PC-3 (cell line): Measurements from ENCODE around the gene SNTA1. TPM values are rescaled to one million over a fixed set of nuclear protein-coding genes. Genes with fewer than 3 reads are reported as not detected.

Experiments
- ATAC-seq: fragments of 200-7000 bp; cut with Tn5 transposase; 2 replicates; pipeline ENCODE4 v1.9.1; 2020; ENCODE audit warnings: mild to moderate bottlenecking, moderate library complexity
- BruUV-seq: library from RNA; stranded (reverse); fragments of 400-500 nt; replicated peaks from 2 replicates; lab custom pipeline; 2021; lab: Mats Ljungman, UMichigan
- CTCF ChIA-PET: fragments of 300-600 bp; sonication (Branson Sonifier 250); formaldehyde crosslinking; loops from one replicate; lab custom pipeline; 2022; ENCODE audit warnings: antibody characterized with exemption; lab: Charles Lee
- POLR2A ChIA-PET: fragments of 300-600 bp; sonication (Branson Sonifier 250); formaldehyde crosslinking; loops from one replicate; lab custom pipeline; 2022; ENCODE audit warnings: antibody characterized with exemption; ENCODE audit not compliant: unreplicated experiment; lab: Charles Lee
- DNase-seq: peaks from one replicate; pipeline ENCODE4 v3.0.0-alpha.2; 2015
- H2AFZ ChIP-seq: fragments of 300-600 bp; sonication (generic); 2 replicates; pipeline ENCODE4 v1.6.0; 2016; ENCODE audit warnings: antibody characterized with exemption, low read length
- H3F3A ChIP-seq: fragments of 300-600 bp; sonication (generic); one replicate; pipeline ENCODE4 v1.6.0; 2017; ENCODE audit warnings: antibody characterized with exemption, low read length, control low read depth, mild to moderate bottlenecking; ENCODE audit not compliant: unreplicated experiment
- H3K27ac ChIP-seq: fragments of 300-600 bp; sonication (generic); 2 replicates; pipeline ENCODE4 v1.5.1; 2016; ENCODE audit warnings: mild to moderate bottlenecking, low read length
- H3K27me3 ChIP-seq: fragments of 300-600 bp; sonication (generic); 2 replicates; pipeline ENCODE4 v1.6.1; 2016; ENCODE audit warnings: low read length, mixed read lengths
- H3K36me3 ChIP-seq: fragments of 300-600 bp; sonication (generic); 2 replicates; pipeline ENCODE4 v1.6.1; 2016; ENCODE audit warnings: low read depth, mixed run types, low read length, mixed read lengths
- H3K4me1 ChIP-seq: fragments of 300-600 bp; sonication (generic); 2 replicates; pipeline ENCODE4 v1.5.1; 2016; ENCODE audit warnings: low read length; ENCODE audit not compliant: insufficient read depth
- H3K4me2 ChIP-seq: fragments of 300-600 bp; sonication (generic); 2 replicates; pipeline ENCODE4 v1.6.0; 2016; ENCODE audit warnings: low read length
- H3K4me3 ChIP-seq: fragments of 300-600 bp; sonication (generic); 2 replicates; pipeline ENCODE4 v1.5.1; 2016; ENCODE audit warnings: mild to moderate bottlenecking, low read length, mixed read lengths
- H3K79me2 ChIP-seq: fragments of 300-600 bp; sonication (generic); 2 replicates; pipeline ENCODE4 v1.6.1; 2017; ENCODE audit warnings: low read length, mixed read lengths
- H3K9ac ChIP-seq: fragments of 300-600 bp; sonication (generic); 2 replicates; pipeline ENCODE4 v1.6.0; 2016; ENCODE audit warnings: mild to moderate bottlenecking, low read length
- H3K9me2 ChIP-seq: fragments of 300-600 bp; sonication (generic); replicated peaks from 2 replicates; pipeline ENCODE4 v1.6.1; 2016; ENCODE audit warnings: mixed run types, low read length, mixed read lengths
- H3K9me3 ChIP-seq: fragments of 300-600 bp; sonication (generic); 2 replicates; pipeline ENCODE4 v1.6.1; 2016; ENCODE audit warnings: low read length, mixed read lengths
- H4K20me1 ChIP-seq: fragments of 300-600 bp; sonication (generic); 2 replicates; pipeline ENCODE4 v1.6.1; 2016; ENCODE audit warnings: low read length, mixed read lengths
- EZH2 ChIP-seq: fragments of 300-600 bp; sonication (generic); IDR thresholded peaks from one replicate; pipeline ENCODE4 v1.6.1; 2017; ENCODE audit warnings: antibody characterized with exemption, mild to moderate bottlenecking, low read length; ENCODE audit not compliant: unreplicated experiment
- EZH2phosphoT487 ChIP-seq: fragments of 300-600 bp; sonication (generic); IDR thresholded peaks from 2 replicates; pipeline ENCODE4 v1.6.1; 2018; ENCODE audit warnings: mild to moderate bottlenecking, antibody characterized with exemption, low read length, borderline replicate concordance
- intact Hi-C: fragments of 100-400 bp; cut with micrococcal nuclease; formaldehyde crosslinking; loops from 2 replicates; pipeline ENCODE4 v1.9.0; 2023
- total RNA-seq: library from RNA; depleted of rRNA; stranded (reverse); fragments of >200 nt; gene quantifications from 2 replicates; pipeline ENCODE4 v1.2.3, GENCODE V29; 2014
- TF ChIP-seq, protein P1 (sequence below): fragments of 300-600 bp; sonication (generic); conservative IDR thresholded peaks from 2 replicates; pipeline ENCODE4 v1.5.1; 2017; ENCODE audit warnings: antibody characterized with exemption, low read depth, mild to moderate bottlenecking, low read length

The SNTA1 gene
- total RNA-seq, 1 experiment from 2014 or later = 25.9 TPM

DNA sequence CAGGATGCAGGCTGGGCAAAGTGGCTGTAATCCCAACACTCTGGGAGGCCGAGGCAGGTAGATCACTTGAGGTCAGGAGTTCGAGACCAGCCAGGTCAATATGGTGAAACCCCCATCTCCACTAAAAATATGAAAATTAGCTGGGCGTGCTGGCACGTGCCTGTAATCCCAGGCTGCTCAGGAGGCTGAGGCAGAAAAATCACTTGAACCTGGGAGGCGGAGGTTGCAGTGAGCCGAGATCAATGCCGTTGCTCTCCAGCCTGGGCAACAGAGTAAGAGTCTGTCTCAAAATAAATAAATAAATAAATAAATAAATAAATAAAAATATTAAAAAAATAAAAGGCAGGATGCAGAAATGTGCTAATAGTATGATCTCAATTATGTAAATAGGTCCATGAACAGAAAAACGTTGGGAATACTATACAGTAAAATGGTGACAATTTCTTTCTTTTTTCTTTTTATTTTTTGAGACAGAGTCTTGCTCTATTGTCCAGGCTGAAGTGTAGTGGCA is 37.9 kb upstream of the SNTA1 start:
- no peaks in the 10 kb centered on the region for H3K4me1 ChIP-seq
- no TSS peak for BruUV-seq
- POLR2A ChIA-PET = no interaction called here

DNA sequence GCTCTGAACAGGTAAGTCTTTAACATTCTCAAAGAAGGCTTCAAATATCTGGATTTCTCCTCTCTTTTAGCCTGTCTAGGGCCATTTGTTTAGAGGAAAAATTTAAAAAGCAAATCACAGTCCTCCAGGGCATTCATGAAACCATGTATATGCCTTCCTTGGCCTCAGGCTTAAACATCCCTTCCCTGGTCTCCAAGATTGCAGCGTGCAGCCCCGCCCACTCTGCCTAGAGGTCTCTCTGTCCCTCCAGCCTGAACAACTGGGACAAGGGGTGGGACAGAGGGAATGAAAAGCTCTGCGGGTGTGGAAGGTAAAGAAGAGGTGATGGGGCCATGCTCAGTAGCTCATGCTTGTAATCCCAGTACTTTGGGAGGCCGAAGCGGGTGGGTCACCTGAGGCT is 36.5 kb upstream of the SNTA1 start:
- no TSS peak for BruUV-seq
- CTCF ChIA-PET = no interaction called here
- no peaks in the 10 kb centered on the region for H3K36me3 ChIP-seq

More for the DNA sequence above, 37.9 kb upstream of the SNTA1 start:
- Histone ChIP-seq H3K9ac (no peak overlapping the region), H2AFZ (no peak overlapping the region), H3K9me3 (no peaks in the 10 kb centered on the region), H3K27ac (no peak overlapping the region), H4K20me1 (no peaks in the 10 kb centered on the region), H3K36me3 (no peaks in the 10 kb centered on the region), H3K27me3 (no peaks in the 10 kb centered on the region), H3K4me2 (no peak overlapping the region), H3F3A (no peaks in the 10 kb centered on the region), H3K4me3 (no peak overlapping the region), H3K9me2 (no peaks in the 10 kb centered on the region), H3K79me2 (no peaks in the 10 kb centered on the region)
- intact Hi-C loops = no loop called here
- no peak for TF ChIP-seq EZH2phosphoT487
- TF ChIP-seq EZH2 = no peak
- TF ChIP-seq, protein P1, sequence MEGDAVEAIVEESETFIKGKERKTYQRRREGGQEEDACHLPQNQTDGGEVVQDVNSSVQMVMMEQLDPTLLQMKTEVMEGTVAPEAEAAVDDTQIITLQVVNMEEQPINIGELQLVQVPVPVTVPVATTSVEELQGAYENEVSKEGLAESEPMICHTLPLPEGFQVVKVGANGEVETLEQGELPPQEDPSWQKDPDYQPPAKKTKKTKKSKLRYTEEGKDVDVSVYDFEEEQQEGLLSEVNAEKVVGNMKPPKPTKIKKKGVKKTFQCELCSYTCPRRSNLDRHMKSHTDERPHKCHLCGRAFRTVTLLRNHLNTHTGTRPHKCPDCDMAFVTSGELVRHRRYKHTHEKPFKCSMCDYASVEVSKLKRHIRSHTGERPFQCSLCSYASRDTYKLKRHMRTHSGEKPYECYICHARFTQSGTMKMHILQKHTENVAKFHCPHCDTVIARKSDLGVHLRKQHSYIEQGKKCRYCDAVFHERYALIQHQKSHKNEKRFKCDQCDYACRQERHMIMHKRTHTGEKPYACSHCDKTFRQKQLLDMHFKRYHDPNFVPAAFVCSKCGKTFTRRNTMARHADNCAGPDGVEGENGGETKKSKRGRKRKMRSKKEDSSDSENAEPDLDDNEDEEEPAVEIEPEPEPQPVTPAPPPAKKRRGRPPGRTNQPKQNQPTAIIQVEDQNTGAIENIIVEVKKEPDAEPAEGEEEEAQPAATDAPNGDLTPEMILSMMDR = no peak
- CTCF ChIA-PET = no interaction called here
- ATAC-seq = no peak
- no peak for DNase-seq

More for the DNA sequence above, 36.5 kb upstream of the SNTA1 start:
- no peaks in the 10 kb centered on the region for H3K27me3 ChIP-seq
- no peaks in the 10 kb centered on the region for H3K4me1 ChIP-seq
- no peak overlapping the region for H2AFZ ChIP-seq
- no peaks in the 10 kb centered on the region for H3K9me3 ChIP-seq
- POLR2A ChIA-PET = no interaction called here
- H3K27ac ChIP-seq = no peak overlapping the region
- TF ChIP-seq, protein P1 = no peak
- TF ChIP-seq EZH2 (no peak), EZH2phosphoT487 (no peak)
- H3K9me2 ChIP-seq = no peaks in the 10 kb centered on the region
- ATAC-seq (no peak), DNase-seq (no peak)
- no peaks in the 10 kb centered on the region for H3F3A ChIP-seq
- H3K9ac ChIP-seq = no peak overlapping the region
- no peak overlapping the region for H3K4me2 ChIP-seq
- no peak overlapping the region for H3K4me3 ChIP-seq
- no peaks in the 10 kb centered on the region for H3K79me2 ChIP-seq
- intact Hi-C loops = no loop called here
- H4K20me1 ChIP-seq = no peaks in the 10 kb centered on the region
